ENCODE results near the gene EDC3.

DNA sequence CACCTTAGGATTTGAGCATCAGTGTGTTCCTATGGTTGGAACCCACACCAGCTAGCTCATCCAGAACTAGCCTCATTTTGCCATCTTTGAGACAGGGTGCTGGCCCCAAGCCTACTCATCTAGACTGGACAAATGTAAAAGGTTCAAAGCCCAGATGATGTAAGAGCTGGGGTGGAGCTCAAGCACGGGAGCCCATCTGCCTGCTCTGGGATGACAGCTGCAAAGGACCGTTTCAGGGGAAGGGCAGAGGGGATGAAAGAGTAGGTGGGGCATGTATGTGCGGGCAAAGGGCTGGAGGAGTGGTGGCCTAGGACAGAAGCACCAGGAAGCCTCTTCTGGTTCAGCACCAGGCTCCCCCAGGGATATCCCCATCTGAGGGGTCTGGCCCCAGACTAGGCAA lies 64.4 kb downstream of the EDC3 start:
- TF ChIP-seq, protein P1, sequence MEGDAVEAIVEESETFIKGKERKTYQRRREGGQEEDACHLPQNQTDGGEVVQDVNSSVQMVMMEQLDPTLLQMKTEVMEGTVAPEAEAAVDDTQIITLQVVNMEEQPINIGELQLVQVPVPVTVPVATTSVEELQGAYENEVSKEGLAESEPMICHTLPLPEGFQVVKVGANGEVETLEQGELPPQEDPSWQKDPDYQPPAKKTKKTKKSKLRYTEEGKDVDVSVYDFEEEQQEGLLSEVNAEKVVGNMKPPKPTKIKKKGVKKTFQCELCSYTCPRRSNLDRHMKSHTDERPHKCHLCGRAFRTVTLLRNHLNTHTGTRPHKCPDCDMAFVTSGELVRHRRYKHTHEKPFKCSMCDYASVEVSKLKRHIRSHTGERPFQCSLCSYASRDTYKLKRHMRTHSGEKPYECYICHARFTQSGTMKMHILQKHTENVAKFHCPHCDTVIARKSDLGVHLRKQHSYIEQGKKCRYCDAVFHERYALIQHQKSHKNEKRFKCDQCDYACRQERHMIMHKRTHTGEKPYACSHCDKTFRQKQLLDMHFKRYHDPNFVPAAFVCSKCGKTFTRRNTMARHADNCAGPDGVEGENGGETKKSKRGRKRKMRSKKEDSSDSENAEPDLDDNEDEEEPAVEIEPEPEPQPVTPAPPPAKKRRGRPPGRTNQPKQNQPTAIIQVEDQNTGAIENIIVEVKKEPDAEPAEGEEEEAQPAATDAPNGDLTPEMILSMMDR (IDR thresholded peaks at IDR 0.05): no peak
- TF ChIP-seq POLR2A (IDR thresholded peaks at IDR 0.05): no peak
- no peak for TF ChIP-seq POLR2AphosphoS5 (IDR thresholded peaks at IDR 0.05)

Measured in sigmoid colon (tissue), 4 donors.